Astrocyte (in vitro differentiated cells and primary cell): ENCODE measurements around the gene TRMU. TPM values are rescaled to one million over a fixed set of nuclear protein-coding genes. Genes with fewer than 3 reads are reported as not detected.

Experiments
- DNase-seq: peaks from one replicate; pipeline ENCODE4 v3.0.0-alpha.2; 2010; ENCODE audit warnings: low read depth
- FAIRE-seq: peaks from 2 replicates; lab custom pipeline; 2011; peaks lifted over from hg19 to GRCh38; lab: Jason Lieb, UNC
- H2AFZ ChIP-seq: 2 replicates; pipeline ENCODE4 v1.6.0; 2012; ENCODE audit warnings: low read depth, low read length, inconsistent platforms
- H3K27ac ChIP-seq: 2 replicates; pipeline ENCODE4 v1.5.1; 2011; ENCODE audit warnings: low read depth, low read length, inconsistent platforms
- H3K27me3 ChIP-seq: 2 replicates; pipeline ENCODE4 v1.6.0; 2011; ENCODE audit warnings: low read length, inconsistent platforms; ENCODE audit not compliant: insufficient read depth
- H3K36me3 ChIP-seq: 2 replicates; pipeline ENCODE4 v1.5.1; 2011; ENCODE audit warnings: low read length, inconsistent platforms; ENCODE audit not compliant: insufficient read depth
- H3K4me1 ChIP-seq: 2 replicates; pipeline ENCODE4 v1.5.1; 2011; ENCODE audit warnings: low read length, inconsistent platforms; ENCODE audit not compliant: insufficient read depth
- H3K4me2 ChIP-seq: 2 replicates; pipeline ENCODE4 v1.6.0; 2012; ENCODE audit warnings: low read length, inconsistent platforms
- H3K4me3 ChIP-seq: 2 replicates; pipeline ENCODE4 v1.5.1; 2011; ENCODE audit warnings: low read depth, mild to moderate bottlenecking, low read length, inconsistent platforms; ENCODE audit not compliant: insufficient read depth
- H3K79me2 ChIP-seq: 2 replicates; pipeline ENCODE4 v1.6.0; 2012; ENCODE audit warnings: mild to moderate bottlenecking, low read length, inconsistent platforms; ENCODE audit not compliant: insufficient read depth
- H3K9ac ChIP-seq: 2 replicates; pipeline ENCODE4 v1.6.0; 2012; ENCODE audit warnings: mild to moderate bottlenecking, low read length, inconsistent platforms
- H3K9me3 ChIP-seq: 2 replicates; pipeline ENCODE4 v1.5.1; 2012; ENCODE audit warnings: low read depth, mild to moderate bottlenecking, low read length, inconsistent platforms; ENCODE audit not compliant: insufficient read depth
- H4K20me1 ChIP-seq: 2 replicates; pipeline ENCODE4 v1.6.0; 2012; ENCODE audit warnings: low read length, inconsistent platforms; ENCODE audit not compliant: insufficient read depth
- H3K27ac Mint-ChIP-seq: one replicate; pipeline ENCODE4 v1.8.0; 2021; ENCODE audit warnings: mild to moderate bottlenecking, mixed read lengths; ENCODE audit not compliant: unreplicated experiment
- H3K27me3 Mint-ChIP-seq: one replicate; pipeline ENCODE4 v1.8.0; 2021; ENCODE audit warnings: low read depth, mixed read lengths; ENCODE audit not compliant: unreplicated experiment
- H3K36me3 Mint-ChIP-seq: one replicate; pipeline ENCODE4 v1.8.0; 2021; ENCODE audit warnings: low read depth, mixed read lengths; ENCODE audit not compliant: unreplicated experiment
- H3K4me1 Mint-ChIP-seq: one replicate; pipeline ENCODE4 v1.8.0; 2021; ENCODE audit warnings: low read depth, mixed read lengths; ENCODE audit not compliant: unreplicated experiment
- H3K4me3 Mint-ChIP-seq: one replicate; pipeline ENCODE4 v1.8.0; 2021; ENCODE audit warnings: mild to moderate bottlenecking, moderate library complexity, mixed read lengths; ENCODE audit not compliant: unreplicated experiment
- H3K9me3 Mint-ChIP-seq: one replicate; pipeline ENCODE4 v1.8.0; 2021; ENCODE audit warnings: mild to moderate bottlenecking, mixed read lengths; ENCODE audit not compliant: unreplicated experiment
- EZH2 ChIP-seq: IDR thresholded peaks from 2 replicates; pipeline ENCODE4 v1.6.1; 2012; ENCODE audit warnings: mild to moderate bottlenecking, low read length, inconsistent platforms; ENCODE audit not compliant: insufficient read depth
- total RNA-seq: library from RNA; stranded (reverse); gene quantifications from 2 replicates; pipeline ENCODE4 v1.2.1, GENCODE V29; 2021
- TF ChIP-seq, protein P1 (sequence below): IDR thresholded peaks from 2 replicates; pipeline ENCODE4 v1.5.1; 2011; ENCODE audit warnings: low read depth, mild to moderate bottlenecking, inconsistent platforms, low read length, moderate library complexity; ENCODE audit not compliant: insufficient read depth

Gene TRMU
- total RNA-seq, 1 donor from 2014 or later = 33.4 TPM

DNA sequence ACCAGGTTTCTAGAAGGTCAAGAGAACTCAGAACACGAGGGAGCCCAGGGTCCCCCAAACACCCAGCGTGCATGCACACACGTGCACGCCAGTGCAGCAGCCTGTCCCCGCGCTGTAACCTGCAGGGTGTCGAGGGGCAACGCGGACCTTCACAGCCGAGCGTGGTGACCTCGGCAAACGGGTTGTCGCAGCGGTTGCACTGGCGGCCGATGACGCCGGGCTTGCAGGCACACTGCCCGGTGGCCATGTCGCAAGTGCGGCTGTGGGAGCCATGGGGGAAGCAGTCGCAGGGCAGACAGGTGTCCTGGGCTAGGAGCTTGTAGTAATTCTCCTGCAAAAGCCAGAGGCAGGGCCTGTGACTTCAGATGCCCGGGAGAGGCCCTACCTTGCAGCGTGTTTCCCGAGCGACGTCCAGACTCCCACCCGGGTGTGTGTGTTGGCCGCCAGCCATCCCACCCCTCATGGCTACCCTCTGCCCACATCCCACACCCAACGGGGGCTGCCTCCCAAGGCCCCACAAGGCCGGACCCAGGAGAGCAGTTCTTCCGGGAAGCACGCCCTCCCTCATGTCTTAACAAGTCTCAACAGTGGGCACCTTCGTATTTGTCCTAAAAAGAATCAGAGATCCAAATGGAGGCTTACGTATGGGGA, 56.1 kb downstream of the TRMU start:
- no peaks in the 10 kb centered on the region for H3K27me3 ChIP-seq
- H3K36me3 Mint-ChIP-seq = no peaks in the 10 kb centered on the region
- peaks cover 2% of the 10 kb centered on the region for H3K4me1 ChIP-seq
- H3K9me3 Mint-ChIP-seq = no peaks in the 10 kb centered on the region
- DNase-seq (no peak), FAIRE-seq (no peak)
- no peak overlapping the region for H3K4me3 ChIP-seq
- no peak overlapping the region for H3K27ac ChIP-seq
- no peaks in the 10 kb centered on the region for H3K36me3 ChIP-seq
- H4K20me1 ChIP-seq = no peaks in the 10 kb centered on the region
- TF ChIP-seq EZH2 = no peak
- TF ChIP-seq, protein P1, sequence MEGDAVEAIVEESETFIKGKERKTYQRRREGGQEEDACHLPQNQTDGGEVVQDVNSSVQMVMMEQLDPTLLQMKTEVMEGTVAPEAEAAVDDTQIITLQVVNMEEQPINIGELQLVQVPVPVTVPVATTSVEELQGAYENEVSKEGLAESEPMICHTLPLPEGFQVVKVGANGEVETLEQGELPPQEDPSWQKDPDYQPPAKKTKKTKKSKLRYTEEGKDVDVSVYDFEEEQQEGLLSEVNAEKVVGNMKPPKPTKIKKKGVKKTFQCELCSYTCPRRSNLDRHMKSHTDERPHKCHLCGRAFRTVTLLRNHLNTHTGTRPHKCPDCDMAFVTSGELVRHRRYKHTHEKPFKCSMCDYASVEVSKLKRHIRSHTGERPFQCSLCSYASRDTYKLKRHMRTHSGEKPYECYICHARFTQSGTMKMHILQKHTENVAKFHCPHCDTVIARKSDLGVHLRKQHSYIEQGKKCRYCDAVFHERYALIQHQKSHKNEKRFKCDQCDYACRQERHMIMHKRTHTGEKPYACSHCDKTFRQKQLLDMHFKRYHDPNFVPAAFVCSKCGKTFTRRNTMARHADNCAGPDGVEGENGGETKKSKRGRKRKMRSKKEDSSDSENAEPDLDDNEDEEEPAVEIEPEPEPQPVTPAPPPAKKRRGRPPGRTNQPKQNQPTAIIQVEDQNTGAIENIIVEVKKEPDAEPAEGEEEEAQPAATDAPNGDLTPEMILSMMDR = no peak
- H3K4me1 Mint-ChIP-seq = no peaks in the 10 kb centered on the region
- no peaks in the 10 kb centered on the region for H3K27me3 Mint-ChIP-seq
- H3K79me2 ChIP-seq = no peaks in the 10 kb centered on the region
- no peak overlapping the region for H3K27ac Mint-ChIP-seq
- no peak overlapping the region for H3K9ac ChIP-seq
- no peak overlapping the region for H3K4me2 ChIP-seq
- H3K4me3 Mint-ChIP-seq = no peak overlapping the region
- H3K9me3 ChIP-seq = no peaks in the 10 kb centered on the region
- no peak overlapping the region for H2AFZ ChIP-seq

DNA sequence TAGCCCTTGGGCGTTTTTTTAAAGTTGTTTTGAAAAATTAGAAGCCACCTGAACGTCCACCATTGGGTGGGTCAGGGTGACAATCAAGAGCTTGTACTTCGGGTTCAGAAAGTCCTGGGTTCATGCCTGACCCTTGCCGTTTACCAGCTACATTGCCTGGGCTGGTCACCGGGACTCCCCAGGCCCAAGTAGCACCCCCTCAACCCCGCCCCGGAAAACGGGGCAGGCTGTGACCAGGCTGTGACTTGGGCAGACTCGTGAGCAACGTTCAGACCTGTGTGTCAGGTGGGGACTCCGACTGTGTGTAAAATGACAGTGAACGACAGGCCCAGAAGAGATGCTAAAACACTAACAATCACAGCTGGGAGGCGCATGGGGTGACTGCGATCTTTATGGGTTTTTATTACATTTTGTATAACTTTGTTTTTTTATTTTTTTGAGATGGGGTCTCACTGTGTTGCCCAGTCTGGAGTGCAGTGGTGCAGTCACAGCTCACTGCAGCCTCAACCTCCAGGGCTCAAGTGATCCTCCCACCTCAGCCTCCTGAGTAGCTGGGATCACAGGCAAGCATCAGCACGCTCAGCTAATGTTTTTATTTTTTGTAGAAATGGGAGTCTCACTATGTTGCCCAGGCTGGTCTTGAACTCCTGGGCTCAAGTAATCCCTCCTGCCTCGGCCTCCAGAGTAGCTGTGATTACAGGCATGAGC, 56.8 kb downstream of the TRMU start:
- H3K4me3 Mint-ChIP-seq = no peak overlapping the region
- Histone ChIP-seq H3K27me3 (no peaks in the 10 kb centered on the region), H3K4me1 (peaks cover 2% of the 10 kb centered on the region), H3K4me2 (no peak overlapping the region), H3K9me3 (no peaks in the 10 kb centered on the region), H3K36me3 (no peaks in the 10 kb centered on the region), H3K79me2 (no peaks in the 10 kb centered on the region), H2AFZ (no peak overlapping the region), H3K4me3 (no peak overlapping the region), H3K27ac (no peak overlapping the region), H3K9ac (no peak overlapping the region), H4K20me1 (no peaks in the 10 kb centered on the region)
- H3K36me3 Mint-ChIP-seq = no peaks in the 10 kb centered on the region
- no peak overlapping the region for H3K27ac Mint-ChIP-seq
- no peaks in the 10 kb centered on the region for H3K4me1 Mint-ChIP-seq
- no peak for DNase-seq
- FAIRE-seq = no peak
- no peaks in the 10 kb centered on the region for H3K9me3 Mint-ChIP-seq
- H3K27me3 Mint-ChIP-seq = no peaks in the 10 kb centered on the region
- TF ChIP-seq, protein P1 = no peak
- no peak for TF ChIP-seq EZH2

DNA sequence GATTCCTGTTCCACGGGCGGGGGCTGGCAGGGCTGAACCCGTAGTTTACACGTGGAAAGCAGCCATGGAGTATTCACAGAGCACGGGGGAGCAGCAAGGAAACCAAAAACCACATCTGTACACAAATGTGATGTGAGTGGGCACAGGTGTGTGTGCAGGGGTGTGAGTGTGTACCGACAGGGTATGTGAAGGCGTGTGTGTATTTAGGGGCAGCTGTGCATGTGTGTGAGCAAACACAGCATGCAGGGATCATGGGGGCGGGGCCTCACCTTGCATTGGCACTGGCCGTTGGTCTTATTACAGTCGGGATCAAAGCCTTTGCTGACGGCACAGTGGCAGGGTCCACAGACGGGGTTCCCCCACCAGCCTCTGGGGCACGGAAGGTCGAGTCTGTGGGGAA, 58.4 kb downstream of the TRMU start:
- Mint-ChIP-seq H3K36me3 (peaks cover 2% of the 10 kb centered on the region), H3K4me1 (no peaks in the 10 kb centered on the region), H3K27ac (no peak overlapping the region), H3K27me3 (no peaks in the 10 kb centered on the region), H3K4me3 (no peak overlapping the region), H3K9me3 (no peaks in the 10 kb centered on the region)
- no peak overlapping the region for H3K4me3 ChIP-seq
- DNase-seq = no peak
- no peak overlapping the region for H2AFZ ChIP-seq
- no peaks in the 10 kb centered on the region for H3K36me3 ChIP-seq
- H3K79me2 ChIP-seq = no peaks in the 10 kb centered on the region
- H3K27me3 ChIP-seq = no peaks in the 10 kb centered on the region
- no peak overlapping the region for H3K9ac ChIP-seq
- H3K9me3 ChIP-seq = no peaks in the 10 kb centered on the region
- no peaks in the 10 kb centered on the region for H4K20me1 ChIP-seq
- TF ChIP-seq, protein P1 = no peak
- no peak for TF ChIP-seq EZH2
- peaks cover 2% of the 10 kb centered on the region for H3K4me1 ChIP-seq
- H3K4me2 ChIP-seq = no peak overlapping the region
- FAIRE-seq = no peak
- H3K27ac ChIP-seq = no peak overlapping the region
